SK-N-DZ (cell line): Measurements from ENCODE around the gene RYR1.
"Not testable (repeated sequence)": the region's sequence is repeated elsewhere in the genome, so short reads cannot be mapped to it uniquely, and the experiment has no call there.

Experiments used
- DNase-seq: peaks from one replicate; pipeline ENCODE4 v3.0.0-alpha.2; 2015; ENCODE audit warnings: low spot score

The RYR1 gene

DNA sequence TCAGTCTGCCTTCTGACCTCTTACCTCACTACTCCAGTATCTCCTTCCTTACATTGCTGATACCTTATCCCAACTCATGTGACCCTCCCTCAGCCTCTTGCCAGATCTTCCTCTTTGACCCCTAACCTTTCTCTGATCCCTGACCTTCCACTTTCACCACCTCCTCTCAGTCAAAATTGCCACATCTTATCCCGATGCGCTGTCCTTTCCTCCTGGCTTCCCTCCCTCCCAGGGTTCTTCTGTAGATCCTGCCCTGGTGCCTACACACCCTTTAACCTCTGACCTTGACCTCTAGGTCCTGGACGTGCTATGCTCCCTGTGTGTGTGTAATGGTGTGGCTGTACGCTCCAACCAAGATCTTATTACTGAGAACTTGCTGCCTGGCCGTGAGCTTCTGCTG, 23.7 kb downstream of the RYR1 start:
- no peak for DNase-seq

DNA sequence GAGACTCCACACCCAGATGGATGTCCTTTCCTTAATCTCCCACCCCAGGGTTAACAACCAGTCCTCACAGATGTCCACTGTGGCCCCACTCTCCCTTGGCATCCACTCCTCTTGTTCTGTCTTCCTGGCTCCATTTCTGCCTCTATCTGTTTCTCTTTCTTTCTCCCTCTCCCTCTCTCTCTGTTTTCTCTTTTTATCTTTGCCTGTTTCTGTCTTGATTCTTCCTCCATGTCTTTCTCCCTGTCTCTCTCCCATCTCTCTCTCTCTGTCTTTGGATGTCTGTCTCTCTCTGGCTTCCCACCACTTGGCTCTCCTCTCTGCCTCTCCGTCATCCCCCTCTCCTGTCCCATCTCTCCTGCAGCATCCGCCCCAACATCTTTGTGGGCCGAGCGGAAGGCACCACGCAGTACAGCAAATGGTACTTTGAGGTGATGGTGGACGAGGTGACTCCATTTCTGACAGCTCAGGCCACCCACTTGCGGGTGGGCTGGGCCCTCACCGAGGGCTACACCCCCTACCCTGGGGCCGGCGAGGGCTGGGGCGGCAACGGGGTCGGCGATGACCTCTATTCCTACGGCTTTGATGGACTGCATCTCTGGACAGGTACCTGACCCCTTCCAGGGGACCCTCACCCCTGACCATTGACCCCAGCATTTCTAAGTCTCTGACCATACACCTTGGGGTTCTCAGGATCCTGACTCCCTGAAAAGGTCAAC, 24.4 kb downstream of the RYR1 start:
- DNase-seq, result no peak

DNA sequence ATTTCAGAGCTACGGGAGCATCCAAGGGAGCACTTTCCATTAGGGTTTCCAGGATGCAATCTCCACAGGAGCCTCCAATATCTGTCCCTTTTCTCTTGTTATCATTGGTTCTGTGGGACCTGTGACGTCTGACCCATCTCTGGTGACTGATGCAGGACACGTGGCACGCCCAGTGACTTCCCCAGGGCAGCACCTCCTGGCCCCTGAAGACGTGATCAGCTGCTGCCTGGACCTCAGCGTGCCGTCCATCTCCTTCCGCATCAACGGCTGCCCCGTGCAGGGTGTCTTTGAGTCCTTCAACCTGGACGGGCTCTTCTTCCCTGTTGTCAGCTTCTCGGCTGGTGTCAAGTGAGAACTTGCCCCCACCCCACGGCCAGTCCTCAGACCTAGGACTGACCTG, 25.5 kb downstream of the RYR1 start:
- DNase-seq, result no peak

DNA sequence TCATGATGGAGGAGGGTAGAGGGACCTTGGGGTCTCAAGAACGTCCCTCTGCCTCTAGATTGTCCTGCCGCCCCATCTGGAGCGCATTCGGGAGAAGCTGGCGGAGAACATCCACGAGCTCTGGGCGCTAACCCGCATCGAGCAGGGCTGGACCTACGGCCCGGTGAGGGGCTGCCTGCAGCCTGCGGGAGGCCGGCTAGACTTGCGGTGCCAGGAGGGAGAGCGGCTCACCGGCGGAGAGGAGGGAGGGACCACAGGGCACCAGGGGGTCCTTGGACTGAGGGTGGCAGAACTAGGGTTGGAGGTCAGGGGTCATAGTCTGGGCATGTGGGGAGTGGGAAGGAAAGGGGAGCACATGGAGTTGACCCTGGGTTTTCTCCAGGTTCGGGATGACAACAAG, 29.9 kb downstream of the RYR1 start:
- DNase-seq, result no peak

DNA sequence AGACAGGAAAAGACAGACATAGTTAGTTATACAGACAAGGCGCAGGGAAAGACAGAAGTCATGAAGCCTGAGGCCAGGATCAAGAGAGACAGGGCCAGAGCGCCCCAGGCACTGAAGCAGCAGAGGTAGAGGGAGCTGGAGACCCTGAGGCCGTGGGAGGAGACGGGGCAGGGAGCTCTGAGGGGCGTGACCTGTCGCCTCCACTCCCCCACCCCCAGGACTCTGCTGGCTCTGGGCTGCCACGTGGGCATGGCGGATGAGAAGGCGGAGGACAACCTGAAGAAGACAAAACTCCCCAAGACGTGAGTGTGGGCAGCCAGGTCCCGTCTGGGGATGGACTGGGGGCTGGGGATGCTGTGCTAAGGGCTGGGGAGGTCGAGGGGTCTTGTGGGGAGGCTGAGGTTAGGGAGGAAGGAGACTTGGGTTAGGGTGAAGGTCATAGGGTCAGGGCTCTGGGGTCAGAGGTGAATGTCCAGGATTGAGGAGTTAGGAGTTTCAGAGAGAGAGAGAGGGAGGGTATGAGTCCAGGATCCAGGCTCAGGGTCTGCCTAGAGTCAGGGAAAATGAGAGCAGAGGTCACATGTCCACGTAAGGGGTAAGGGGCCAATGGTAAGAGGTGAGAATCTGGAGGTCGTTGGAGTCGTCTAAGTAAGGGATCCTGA, 31.1 kb downstream of the RYR1 start:
- no peak for DNase-seq

DNA sequence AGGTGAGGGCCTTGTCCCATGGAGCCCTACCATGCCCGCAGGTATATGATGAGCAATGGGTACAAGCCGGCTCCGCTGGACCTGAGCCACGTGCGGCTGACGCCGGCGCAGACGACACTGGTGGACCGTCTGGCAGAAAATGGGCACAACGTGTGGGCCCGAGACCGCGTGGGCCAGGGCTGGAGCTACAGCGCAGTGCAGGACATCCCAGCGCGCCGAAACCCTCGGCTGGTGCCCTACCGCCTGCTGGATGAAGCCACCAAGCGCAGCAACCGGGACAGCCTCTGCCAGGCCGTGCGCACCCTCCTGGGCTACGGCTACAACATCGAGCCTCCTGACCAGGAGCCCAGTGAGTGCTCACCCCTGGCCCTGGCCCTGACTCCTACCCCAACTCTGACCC, 32.6 kb downstream of the RYR1 start:
- no peak for DNase-seq

DNA sequence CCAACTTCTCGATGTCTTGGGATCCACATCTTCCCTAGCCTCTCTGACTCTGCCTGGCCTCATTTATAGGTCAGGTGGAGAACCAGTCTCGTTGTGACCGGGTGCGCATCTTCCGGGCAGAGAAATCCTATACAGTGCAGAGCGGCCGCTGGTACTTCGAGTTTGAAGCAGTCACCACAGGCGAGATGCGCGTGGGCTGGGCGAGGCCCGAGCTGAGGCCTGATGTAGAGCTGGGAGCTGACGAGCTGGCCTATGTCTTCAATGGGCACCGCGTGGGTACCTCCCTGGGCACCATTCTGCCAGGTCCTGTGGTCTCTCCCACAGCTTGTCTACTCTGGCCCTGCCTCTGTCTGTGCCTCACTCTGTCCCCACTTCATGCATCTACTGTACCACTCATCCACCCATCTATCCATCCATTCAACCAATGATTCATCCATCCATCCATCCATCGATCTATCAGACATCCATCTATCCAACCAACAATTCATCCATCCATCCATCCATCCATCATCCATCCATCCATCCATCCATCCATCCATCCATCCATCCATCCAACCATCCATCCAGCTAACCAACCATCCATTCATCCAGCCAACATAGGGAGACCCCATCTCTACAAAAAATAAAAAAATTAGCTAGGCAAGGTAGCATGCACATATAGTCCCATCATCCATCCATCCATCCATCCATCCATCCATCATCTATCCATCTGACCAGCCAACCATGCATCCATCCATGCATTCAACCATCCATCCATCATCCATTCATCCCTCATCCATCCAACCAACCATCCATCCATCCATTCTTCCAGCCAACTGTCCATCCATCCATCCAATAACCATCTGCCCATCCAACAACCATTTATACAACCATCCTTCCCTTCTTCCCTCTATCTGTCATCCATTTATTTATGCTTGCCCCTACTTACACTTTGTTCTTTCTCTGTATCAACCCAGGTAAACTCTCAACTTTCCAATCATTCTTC, 34.3 kb downstream of the RYR1 start:
- no peak for DNase-seq

DNA sequence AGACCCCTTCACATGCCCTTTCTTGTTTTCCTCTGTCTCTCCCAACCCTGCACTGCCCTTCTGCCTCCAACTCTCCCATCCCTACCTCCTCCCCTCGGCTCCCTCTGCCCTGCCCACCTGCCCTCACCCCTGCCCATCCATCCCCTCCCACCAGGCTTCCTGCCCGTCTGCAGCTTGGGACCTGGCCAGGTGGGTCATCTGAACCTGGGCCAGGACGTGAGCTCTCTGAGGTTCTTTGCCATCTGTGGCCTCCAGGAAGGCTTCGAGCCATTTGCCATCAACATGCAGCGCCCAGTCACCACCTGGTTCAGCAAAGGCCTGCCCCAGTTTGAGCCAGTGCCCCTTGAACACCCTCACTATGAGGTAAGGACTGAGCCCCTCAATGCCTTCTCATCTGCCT, 35.7 kb downstream of the RYR1 start:
- DNase-seq, result no peak

DNA sequence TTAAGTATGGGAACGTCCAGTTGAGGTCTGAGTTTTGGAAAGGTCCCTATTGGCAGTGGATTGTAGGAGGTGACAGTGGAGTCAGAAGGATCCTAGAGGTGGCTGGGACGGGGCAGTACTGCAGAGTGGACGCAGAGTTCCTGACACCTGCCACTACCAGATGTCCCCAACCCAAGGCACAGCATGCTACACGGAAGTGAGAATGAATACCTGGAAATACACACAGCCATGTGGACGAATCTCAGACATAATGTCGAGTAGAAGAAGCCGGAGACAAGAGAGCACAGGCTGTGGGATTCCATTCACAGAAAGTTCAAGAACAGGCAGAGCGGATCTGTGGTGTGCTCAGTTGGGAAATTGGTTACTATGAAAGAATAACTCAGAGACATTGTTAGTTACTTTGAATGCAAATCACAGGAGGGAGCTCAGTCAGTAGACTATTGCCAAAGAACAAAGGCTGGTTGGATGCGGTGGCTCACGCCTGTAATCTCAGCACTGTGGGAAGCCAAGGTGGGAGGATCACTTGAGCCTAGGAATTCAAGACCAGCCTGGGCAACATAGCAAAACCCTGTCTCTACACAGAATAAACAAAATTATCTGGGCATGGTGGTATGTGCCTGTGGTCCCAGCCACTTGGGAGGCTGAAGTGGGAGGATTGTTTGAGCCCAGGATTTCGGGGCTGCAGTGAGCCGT, 37.4 kb downstream of the RYR1 start:
- no peak for DNase-seq

DNA sequence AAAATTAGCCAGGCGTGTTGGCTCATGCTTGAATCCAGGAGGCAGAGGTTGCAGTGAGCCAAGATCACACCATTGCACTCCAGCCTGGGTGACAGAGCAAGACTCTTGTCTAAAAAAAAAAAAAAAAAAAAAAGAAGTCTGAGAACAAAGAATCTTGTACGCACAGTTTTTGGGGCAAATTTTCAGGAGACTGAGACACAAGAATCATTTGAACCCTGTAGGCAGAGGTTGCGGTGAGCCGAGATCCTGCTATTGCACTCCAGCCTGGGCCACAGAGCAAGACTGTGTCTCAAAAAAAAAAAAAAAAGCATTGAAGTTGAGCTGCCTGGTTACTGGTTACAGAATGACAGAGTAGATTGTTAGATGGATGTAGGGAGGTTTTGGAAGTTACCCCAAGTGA, 39.2 kb downstream of the RYR1 start:
- DNase-seq, result not testable (repeated sequence)

DNA sequence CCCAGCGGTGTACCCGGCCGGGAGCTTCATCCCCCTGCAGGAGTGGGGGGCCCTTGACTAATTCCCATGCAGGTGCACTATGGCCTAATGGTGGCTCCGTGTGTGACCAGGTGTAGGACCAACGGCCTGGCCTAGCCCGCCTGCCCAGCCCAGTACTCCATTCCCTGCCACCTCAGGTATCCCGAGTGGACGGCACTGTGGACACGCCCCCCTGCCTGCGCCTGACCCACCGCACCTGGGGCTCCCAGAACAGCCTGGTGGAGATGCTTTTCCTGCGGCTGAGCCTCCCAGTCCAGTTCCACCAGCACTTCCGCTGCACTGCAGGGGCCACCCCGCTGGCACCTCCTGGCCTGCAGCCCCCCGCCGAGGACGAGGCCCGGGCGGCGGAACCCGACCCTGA, 39.7 kb downstream of the RYR1 start:
- DNase-seq, result no peak

DNA sequence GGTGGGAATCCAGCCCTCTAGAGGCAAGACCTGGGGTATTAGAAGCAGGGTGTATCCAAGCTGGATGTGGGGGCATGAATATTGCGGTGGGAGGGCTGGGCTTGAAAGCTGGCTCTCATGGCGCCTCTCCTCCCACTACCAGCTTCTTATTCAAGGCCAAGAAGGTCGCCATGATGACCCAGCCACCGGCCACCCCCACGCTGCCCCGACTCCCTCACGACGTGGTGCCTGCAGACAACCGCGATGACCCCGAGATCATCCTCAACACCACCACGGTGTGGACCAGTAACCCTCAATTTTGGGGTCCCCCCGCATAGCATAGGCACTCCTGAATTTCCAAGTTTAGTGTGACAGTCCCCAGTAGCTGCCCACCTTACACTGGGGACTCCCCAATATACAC, 41.7 kb downstream of the RYR1 start:
- DNase-seq, result no peak

DNA sequence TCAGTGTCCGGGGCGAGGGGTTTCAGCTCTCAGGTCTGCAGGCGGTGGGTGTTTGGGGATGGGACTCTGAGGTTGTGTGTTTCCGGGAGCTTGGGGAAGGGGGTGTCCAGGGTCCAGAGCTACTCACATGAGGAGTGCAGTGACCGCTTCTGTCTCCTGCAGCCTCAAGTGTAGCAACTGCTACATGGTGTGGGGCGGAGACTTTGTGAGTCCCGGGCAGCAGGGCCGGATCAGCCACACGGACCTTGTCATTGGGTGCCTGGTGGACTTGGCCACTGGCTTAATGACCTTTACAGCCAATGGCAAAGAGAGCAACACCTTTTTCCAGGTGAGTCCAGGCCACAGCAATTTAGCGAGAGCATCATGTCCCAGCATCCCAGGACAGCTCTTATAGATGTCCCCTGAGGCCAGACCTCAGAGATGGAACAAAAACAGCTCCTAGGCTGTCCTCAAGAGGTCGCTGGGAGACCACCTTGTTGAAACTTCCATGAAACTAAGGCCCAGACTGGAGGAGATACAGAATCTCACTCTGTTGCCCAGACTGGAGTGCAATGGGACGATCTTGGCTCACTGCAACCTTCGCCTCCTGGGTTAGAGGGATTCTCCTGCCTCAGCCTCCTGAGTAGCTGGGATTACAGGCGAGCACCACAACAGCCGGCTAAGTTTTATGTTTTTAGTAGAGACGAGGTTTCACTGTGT, 44.9 kb downstream of the RYR1 start:
- peak; percentile 49 for DNase-seq

DNA sequence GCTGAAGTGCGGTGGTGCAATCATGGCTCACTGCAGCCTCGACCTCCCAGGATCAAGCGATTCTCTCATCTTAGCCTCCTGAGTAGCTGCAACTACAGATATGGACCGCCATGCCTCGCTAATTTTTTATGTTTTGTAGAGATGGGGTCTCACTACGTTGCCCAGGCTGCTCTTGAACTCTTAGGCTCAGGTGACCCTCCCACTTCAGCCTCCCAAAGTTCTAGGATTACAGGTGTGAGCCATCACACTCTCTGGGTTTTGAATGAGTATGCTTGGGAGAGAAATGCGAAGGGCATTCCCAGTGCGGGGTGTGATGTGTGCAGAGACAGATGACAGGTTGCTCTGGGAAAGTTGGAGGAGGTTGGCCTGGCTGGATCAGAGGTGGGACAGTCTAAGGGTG, 49.0 kb downstream of the RYR1 start:
- DNase-seq, result no peak

DNA sequence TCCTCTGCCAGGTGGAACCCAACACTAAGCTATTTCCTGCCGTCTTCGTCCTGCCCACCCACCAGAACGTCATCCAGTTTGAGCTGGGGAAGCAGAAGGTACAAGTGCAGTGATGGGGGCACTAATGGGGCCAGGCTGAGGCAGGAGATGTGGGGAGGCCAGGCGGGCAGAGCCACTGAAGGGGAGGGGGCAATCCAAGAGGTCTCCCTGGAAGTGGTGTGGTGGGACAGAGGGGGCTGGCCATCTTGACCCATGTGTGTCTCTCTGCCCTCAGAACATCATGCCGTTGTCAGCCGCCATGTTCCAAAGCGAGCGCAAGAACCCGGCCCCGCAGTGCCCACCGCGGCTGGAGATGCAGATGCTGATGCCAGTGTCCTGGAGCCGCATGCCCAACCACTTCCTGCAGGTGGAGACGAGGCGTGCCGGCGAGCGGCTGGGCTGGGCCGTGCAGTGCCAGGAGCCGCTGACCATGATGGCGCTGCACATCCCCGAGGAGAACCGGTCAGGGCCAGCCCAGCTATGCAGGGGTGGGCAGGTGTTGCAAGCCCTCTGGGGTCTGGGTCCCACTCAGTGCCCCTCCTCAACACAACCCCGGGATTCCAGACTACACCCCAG, 49.6 kb downstream of the RYR1 start:
- no peak for DNase-seq

DNA sequence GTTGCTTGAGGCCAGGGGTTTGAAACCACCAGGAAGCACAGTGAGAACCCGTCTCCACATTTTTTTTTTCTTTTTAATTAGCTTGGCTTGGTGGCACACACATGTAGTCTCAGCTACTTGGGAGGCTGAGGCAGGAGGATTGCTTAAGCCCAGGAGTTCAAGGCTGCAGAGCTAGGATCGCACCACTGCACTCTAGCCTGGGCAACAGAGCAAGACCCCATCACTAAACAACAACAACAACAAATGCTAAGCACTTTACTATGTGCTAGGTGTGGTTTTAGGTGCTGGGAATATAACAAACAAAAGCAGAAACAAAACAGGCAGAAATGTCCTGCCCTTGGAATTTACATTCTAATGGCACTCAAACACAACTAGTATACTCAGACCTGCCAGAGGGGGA, 51.3 kb downstream of the RYR1 start:
- DNase-seq, result no peak

DNA sequence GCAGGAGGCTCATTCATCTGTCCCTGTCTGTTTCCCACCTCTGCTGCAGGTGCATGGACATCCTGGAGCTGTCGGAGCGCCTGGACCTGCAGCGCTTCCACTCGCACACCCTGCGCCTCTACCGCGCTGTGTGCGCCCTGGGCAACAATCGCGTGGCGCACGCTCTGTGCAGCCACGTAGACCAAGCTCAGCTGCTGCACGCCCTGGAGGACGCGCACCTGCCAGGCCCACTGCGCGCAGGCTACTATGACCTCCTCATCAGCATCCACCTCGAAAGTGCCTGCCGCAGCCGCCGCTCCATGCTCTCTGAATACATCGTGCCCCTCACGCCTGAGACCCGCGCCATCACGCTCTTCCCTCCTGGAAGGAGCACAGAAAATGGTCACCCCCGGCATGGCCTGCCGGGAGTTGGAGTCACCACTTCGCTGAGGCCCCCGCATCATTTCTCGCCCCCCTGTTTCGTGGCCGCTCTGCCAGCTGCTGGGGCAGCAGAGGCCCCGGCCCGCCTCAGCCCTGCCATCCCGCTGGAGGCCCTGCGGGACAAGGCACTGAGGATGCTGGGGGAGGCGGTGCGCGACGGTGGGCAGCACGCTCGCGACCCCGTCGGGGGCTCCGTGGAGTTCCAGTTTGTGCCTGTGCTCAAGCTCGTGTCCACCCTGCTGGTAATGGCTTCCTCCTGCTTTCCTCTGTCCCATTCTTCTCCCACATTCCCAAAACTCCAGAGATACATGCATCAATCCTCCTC, 52.2 kb downstream of the RYR1 start:
- DNase-seq, result no peak

DNA sequence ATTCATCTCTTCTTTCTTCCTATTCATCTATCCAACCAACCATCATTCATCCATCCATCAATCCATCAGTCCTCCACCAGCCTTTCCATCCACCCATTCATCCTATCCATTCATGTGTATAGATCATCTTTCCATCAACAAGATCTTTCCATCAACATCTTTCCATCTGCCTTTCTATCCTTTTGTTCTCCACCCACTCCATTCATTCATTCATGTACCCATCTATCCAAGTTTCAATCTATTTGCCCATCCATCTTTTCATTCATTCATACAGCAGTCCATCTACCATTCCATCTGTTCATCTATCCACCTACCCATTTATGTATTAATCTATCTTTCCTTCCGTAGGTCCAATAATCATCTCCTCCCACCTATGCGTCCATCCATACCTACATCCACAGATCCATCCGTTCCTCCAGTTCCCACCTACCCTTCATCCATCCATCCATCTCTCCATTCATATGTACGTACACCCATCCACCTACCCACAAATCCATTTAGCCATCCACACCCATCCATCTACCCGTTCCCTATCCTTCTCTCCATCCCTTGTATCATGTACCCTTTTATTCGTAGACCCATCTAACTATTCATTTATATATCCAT, 53.3 kb downstream of the RYR1 start:
- DNase-seq, result no peak

DNA sequence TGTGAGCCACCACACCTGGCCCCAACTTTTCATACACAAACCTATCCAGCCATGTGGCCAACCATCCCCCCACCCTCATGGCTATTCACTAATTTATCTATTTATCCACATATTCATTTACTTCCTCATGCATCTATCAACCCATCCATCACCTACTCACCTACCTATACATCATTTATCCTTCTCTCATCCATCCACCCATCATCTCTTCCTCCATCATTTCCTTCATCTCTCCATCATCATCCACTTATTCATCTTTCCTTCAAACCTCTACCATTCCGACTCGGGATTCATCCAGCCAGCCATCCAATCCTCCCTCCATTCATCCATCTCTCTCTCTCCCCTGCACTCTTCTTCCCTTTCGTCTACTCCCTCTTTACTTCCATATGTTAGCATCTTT, 54.6 kb downstream of the RYR1 start:
- no peak for DNase-seq
